Measurements from ENCODE around the gene CREB3L4. TPM values are rescaled to one million over a fixed set of nuclear protein-coding genes. Genes with fewer than 3 reads are reported as not detected.

Gene CREB3L4
- polyA plus RNA-seq, 1 donor: 11.1 TPM

GRCh38 chr1:153936011-153936802 lies 31.5 kb upstream of the CREB3L4 start:
- no peak for DNase-seq (ENCODE audit: low read depth)

GRCh38 chr1:153937331-153937730 lies 30.4 kb upstream of the CREB3L4 start:
- no peak for DNase-seq (ENCODE audit: low read depth)

GRCh38 chr1:153938996-153939395 lies 28.7 kb upstream of the CREB3L4 start:
- no peak for DNase-seq (ENCODE audit: low read depth)

DNA sequence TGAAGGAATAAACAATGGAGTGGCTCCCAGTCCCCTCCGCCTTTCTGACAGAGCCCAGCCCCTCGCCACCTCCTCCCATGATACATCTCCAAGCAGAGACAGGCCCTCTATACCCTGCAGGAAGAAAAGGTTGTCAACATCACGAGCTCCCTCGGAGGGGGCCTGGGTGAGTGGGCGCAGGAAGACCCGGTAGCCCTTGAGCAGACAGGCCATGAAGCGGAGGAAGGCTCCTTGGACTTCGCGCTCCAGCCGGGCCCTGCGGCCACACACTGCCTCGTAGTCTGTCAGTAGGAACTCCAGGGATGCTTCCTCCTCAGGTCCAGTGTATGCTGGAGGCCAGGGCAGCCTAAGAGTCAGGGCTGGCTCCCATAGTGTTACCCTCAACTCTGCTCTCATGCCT lies 28.2 kb upstream of the CREB3L4 start:
- DNase-seq (ENCODE audit: low read depth): no peak

DNA sequence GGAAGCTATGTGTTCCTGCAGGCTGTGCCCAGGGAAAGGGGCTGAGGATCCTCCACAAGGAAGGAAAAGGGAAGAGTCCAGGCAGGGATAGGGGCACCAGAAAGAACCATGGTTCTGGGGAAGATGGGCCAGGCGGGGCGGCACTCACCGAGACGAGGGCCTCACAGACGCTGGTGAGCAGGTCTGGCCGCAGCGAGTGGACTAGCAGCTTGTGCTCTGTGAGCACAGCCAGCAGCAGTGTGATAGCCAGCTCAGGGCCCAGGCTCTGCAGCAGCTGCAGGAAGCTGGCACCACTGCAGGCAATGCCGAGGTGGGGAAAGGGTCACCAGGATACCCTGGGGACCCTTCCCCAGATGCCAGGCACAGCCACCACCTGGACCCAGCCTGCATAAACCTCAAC lies 26.9 kb upstream of the CREB3L4 start:
- no peak for DNase-seq (ENCODE audit: low read depth)

DNA sequence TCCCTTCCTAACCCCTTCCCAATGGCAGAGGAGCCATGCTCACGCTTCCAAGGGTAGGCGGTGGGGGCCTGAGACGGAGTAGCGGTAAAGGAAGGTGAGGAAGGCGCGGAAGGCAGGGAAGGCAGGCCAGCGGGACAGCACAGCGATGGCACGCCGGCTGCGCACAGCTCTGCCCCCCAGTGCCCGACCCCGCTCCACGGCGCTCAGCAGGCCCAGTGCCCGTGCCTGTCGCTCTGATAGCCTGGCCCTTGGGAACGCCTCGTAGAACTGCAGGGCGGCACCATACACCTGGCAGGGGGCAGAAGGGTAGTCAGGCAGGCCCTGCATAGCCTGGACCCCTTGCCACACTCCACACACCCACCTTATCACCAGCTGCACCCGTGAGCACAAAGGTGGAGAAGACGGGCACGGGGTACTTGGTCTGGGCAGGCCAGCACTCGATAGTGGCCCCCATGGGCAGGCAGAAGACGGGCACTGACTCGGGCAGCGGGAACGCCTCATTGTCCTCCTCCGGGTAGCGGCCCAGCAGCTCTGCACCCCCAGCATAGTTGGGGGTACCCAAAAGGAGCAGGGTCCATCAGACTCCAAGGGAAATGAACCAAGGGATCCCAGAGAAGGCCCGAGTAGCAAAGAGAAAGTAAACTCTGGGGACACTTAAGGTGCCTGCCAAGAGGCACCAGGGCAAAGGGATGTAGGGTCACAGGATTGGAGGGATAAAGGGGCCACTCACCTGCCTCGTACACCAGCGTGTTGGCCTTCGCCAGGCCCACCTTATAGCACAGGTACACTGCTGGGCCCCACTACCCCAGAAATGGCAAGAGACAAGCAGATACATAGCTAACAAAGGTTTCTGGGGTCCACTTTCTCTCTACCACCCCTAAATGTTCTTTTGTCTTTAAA lies 25.6 kb upstream of the CREB3L4 start:
- DNase-seq (ENCODE audit: low read depth): no peak

DNA sequence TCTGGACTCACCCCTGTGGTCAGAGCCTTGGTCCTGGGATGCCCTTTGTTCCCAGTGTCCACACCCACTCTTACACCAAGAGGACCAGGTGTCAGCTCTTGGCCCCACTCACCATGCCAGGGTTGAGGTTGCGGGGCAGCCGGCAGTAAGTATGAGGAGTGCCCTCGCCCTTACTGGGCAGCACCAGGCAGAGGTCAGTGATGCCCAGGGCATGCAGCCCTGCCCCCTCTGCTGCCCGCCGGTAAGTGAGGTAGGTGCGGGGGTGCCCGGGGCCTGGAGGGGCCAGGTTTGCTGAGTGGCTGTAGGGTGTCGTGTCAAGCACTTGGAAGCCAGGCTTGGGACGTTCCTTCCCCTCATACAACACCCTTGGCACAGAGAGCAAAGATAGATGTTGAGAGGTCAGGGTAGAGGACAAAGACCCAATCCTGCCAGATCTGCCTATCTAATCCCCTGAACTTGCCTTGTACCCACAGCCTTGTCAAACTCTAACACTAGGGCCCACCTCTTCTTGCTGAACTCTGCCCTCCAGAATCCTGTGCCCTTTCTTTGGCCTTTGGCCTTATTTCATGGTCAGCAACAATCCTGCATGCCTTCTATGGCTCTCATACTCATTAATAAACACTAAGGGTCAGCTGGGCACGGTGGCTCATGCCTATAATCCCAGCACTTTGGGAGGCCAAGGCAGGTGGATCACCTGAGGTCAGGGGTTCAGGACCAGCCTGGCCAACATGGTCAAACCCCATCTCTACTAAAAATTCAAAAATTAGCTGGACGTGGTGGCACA lies 24.7 kb upstream of the CREB3L4 start:
- DNase-seq (ENCODE audit: low read depth): no peak

DNA sequence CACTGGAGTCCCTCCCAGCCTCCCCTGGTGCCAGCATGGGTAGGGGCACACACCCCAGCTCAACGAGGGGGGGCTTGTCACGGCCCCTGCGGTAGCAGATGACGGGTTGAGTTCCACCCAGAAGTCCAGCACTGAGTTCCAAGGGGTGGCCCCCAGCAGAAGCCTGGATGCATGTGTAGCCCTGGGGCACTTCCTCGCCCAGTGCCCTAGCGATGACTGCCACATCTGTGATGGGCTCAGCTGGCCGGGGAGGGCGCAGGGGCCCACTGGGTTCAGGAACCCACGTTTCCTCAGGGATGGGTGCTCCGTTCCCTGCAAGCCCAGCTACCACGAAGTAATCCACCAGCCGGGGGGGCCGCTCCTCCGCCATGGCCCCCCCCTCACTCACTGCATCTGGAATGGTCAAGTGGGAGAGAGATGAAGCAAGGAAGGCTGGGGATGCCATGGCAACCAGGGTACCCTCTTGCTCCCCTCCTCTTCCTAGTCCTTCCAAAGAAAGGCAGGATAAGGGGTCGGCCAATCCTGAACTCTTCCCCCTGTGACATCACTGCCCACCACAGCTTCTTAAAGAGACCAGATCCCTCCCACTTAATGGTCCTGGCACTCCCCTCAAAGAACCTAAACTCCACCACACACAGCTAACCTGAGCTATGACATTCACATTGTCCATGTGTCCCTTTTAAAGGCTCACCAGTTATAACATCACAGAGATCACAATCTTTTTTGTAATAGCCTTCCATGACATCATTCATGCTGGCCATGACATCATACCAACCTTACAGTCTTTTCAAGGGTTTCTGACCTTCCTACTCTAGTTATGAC lies 23.5 kb upstream of the CREB3L4 start:
- no peak for DNase-seq (ENCODE audit: low read depth)

- DNase-seq (ENCODE audit: low read depth): no peak
Measured at GRCh38 chr1:153944827-153945117, 22.9 kb upstream of the CREB3L4 start.

DNA sequence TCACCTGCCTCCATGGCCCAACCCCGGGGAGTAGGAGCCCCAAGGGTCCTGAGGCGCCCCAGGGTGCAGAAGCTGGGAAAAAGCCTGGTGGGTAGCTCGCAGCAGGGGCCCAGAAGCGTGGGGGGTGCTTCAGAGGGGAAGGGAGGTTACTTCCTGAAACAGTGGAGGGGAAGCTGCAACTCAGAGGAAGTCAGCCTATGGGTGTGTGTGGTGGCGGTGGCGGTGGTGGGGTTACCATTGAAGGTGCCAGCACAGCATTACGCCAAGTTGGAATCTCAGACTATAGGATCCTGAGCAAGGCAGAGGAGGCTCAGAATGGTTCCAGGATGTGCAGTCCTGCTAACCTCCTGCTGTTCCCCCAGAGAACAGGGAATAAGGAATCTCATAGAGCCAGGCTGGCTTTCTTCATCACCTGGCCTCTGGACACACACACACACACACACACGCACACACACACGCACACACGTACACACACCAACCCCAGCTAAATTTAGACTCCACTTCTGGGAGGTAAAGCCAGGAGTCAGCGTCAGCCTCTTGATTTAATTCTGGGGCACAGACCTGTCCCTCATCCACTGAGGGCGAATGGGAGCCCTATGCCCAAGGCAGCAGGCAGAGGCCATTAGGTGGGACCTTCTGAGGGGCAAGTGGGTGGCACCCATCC lies 22.4 kb upstream of the CREB3L4 start:
- DNase-seq (ENCODE audit: low read depth): no peak

GRCh38 chr1:153945795-153946621 lies 21.7 kb upstream of the CREB3L4 start:
- DNase-seq (ENCODE audit: low read depth): no peak

DNA sequence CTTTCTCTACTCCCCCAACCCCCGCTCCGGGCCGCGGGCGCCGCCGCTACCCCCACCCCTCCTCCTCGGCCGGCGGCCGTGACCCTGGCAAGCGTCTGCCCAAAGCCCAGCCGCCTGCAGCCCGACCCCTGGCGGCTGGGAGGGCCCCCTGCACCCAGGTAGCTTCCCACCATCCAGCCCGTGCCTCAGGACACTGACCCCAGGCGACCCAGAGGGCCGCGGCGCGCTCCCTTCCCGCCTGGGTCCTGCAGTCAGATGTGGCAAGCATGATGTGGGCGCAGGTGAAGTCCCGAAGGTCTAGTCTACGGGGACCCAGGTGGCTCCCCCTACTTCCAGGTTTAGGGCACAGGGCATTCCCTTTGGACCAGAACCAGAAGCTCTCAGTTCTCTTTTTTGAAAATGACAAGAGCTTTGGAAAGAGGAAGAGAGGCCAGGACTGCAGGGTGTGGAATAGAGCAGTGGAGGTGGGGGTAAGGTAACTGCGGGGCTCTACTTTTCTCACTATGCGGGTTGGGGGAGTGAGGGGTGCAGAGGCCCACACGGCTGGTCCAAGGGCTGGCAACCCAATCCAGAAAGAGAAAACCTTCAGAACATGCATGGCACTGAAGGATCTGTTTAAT lies 21.0 kb upstream of the CREB3L4 start, which contains the start of gene DENND4B:
Gene DENND4B (minus strand): TSS at position 97 of the 620 bp plus-strand sequence. CDS start 2,344 bp downstream, outside the sequence.
- DNase-seq (ENCODE audit: low read depth): no peak

- no peak for DNase-seq (ENCODE audit: low read depth)
Measured at GRCh38 chr1:153951183-153951582, 16.5 kb upstream of the CREB3L4 start.

DNA sequence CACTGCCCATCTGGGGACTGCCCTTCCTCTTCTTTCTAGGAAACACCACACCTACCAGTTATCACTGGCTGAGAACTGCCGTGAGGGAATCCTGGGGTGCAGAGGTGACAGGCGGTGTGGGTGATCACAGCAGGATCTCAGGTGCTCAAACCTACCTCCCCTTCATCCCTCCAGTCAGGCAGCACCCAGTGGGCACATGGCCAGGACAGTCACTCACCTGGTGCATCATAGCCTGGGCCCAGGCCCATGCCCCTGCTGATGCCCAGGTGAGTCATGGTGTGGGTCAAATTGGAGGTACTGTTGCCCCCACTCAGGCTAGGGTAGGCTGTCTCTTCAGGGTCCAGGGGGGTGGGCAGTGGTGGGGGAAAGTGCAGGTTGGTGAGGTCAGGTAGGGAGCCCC lies 15.9 kb upstream of the CREB3L4 start:
- DNase-seq (ENCODE audit: low read depth): no peak

GRCh38 chr1:153953859-153954365 lies 13.8 kb upstream of the CREB3L4 start:
- DNase-seq (ENCODE audit: low read depth): no peak

GRCh38 chr1:153954826-153955225 lies 12.9 kb upstream of the CREB3L4 start:
- DNase-seq (ENCODE audit: low read depth): no peak

DNA sequence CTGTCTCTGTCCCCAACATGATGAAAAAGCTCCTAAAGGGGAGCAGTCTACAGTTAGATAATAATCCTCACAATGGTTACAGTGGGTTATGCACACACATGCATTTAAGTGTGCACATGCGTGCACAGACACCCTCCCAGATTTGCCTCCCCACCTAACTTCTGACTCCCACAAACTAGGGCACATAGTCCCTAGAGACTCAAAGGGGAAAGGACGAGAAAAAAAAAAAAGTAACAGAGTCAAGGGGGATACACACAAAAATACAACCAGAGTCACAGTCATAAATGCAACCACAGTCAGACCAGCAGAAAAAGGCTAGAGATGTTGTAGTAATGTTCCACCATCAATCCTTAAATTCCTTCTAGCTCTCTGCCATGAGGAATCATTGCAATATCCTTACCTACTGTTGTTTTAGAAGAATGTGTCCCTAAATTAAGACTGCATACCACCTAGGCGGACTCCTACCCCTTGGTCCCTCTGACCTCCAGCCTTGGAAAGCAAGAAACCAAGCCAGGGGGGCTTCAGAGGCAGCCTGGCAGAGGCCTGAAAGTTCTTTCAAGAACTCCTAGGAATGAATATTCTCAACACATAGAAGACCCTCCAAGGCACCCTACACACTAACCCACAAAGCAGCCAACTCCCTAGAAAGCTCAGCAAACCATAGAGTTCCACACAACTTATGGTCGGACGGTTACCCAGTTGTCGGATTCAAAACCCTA lies 10.5 kb upstream of the CREB3L4 start:
- DNase-seq (ENCODE audit: low read depth): no peak

DNA sequence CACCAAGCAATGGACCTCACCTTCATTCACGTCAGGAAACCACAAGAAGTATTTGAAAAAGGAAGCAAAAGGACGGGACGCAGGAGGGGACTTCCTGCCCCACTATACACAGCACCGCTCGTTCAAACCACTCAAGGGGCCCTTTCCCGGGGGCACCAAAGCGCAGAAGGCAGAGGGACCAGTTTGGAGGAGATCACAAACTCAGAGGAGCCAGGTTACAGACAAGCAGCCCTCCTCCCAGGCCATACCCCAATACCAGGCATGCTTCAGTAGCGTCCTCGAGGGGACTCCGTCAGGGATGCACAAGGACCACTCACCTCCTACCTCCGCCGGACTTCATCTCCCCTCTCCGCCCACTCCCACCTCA lies 10.0 kb upstream of the CREB3L4 start:
- DNase-seq (ENCODE audit: low read depth): no peak
